ENCODE results near the gene C2CD3.
A peak's percentile ranks its signal among the peaks of the same experiment; 100 is the strongest.

The C2CD3 gene

GRCh38 chr11:73974604-73975478 lies 196.0 kb downstream of the C2CD3 start:
- H3K36me3 Mint-ChIP-seq (ENCODE audit: insufficient read depth) = peaks cover 99% of the 10 kb centered on the region

GRCh38 chr11:73972620-73973449 lies 198.0 kb downstream of the C2CD3 start:
- H3K36me3 Mint-ChIP-seq (ENCODE audit: insufficient read depth) = peaks cover 99% of the 10 kb centered on the region
- peaks cover 84 to 86% of the 10 kb centered on the region in 2 donors for H3K4me1 Mint-ChIP-seq (ENCODE audit: low read depth in 2 of 2)
- H3K27ac Mint-ChIP-seq = peak overlapping the region; percentile 94 to 98
- H3K9me3 Mint-ChIP-seq = no peaks in the 10 kb centered on the region
- DNase-seq = no peak
- ATAC-seq (replicated peaks) = no peak
- peak overlapping the region; percentile 56 to 92 for H3K4me3 Mint-ChIP-seq
- H3K27me3 Mint-ChIP-seq = no peaks in the 10 kb centered on the region

More at GRCh38 chr11:73974604-73975478, 196.0 kb downstream of the C2CD3 start:
- Mint-ChIP-seq H3K27ac (peak overlapping the region; percentile 84 to 98), H3K4me3 (peak overlapping the region; percentile 56 to 92), H3K9me3 (no peaks in the 10 kb centered on the region), H3K4me1 (ENCODE audit: low read depth in 2 of 2) (peaks cover 80 to 88% of the 10 kb centered on the region in 2 donors), H3K27me3 (no peaks in the 10 kb centered on the region)
- DNase-seq (no peak), ATAC-seq (replicated peaks) (no peak)

- DNase-seq (no peak), ATAC-seq (replicated peaks) (no peak)
- no peaks in the 10 kb centered on the region for H3K27me3 Mint-ChIP-seq
- no peaks in the 10 kb centered on the region for H3K9me3 Mint-ChIP-seq
- H3K27ac Mint-ChIP-seq = peak overlapping the region; percentile 94 to 98
- peak overlapping the region; percentile 12 to 92 for H3K4me3 Mint-ChIP-seq
- peaks cover 79 to 81% of the 10 kb centered on the region in 2 donors for H3K4me1 Mint-ChIP-seq (ENCODE audit: low read depth in 2 of 2)
- peaks cover 96% of the 10 kb centered on the region for H3K36me3 Mint-ChIP-seq (ENCODE audit: insufficient read depth)
Observed at GRCh38 chr11:73972187-73972586, 198.6 kb downstream of the C2CD3 start.

- H3K9me3 Mint-ChIP-seq = no peaks in the 10 kb centered on the region
- peak overlapping the region; percentile 8 to 92 for H3K4me3 Mint-ChIP-seq
- no peak for ATAC-seq (replicated peaks)
- peaks cover 86% of the 10 kb centered on the region for H3K36me3 Mint-ChIP-seq (ENCODE audit: insufficient read depth)
- peaks cover 70 to 74% of the 10 kb centered on the region in 2 donors for H3K4me1 Mint-ChIP-seq (ENCODE audit: low read depth in 2 of 2)
- peak overlapping the region; percentile 94 to 98 for H3K27ac Mint-ChIP-seq
- DNase-seq = no peak
- no peaks in the 10 kb centered on the region for H3K27me3 Mint-ChIP-seq
Observed at GRCh38 chr11:73971175-73971719, 199.6 kb downstream of the C2CD3 start.

- DNase-seq (peak; percentile 55 to 61 (median 56)), ATAC-seq (replicated peaks) (peak; percentile 61)
- peak overlapping the region; percentile 94 to 98 for H3K27ac Mint-ChIP-seq
- peaks cover 76% of the 10 kb centered on the region for H3K36me3 Mint-ChIP-seq (ENCODE audit: insufficient read depth)
- H3K9me3 Mint-ChIP-seq = no peaks in the 10 kb centered on the region
- H3K27me3 Mint-ChIP-seq = no peaks in the 10 kb centered on the region
- H3K4me3 Mint-ChIP-seq = peak overlapping the region; percentile 47 to 92
- peaks cover 63 to 65% of the 10 kb centered on the region in 2 donors for H3K4me1 Mint-ChIP-seq (ENCODE audit: low read depth in 2 of 2)
Observed at GRCh38 chr11:73969991-73970800, 200.6 kb downstream of the C2CD3 start.

- H3K27ac Mint-ChIP-seq = peak overlapping the region; percentile 94 to 98
- ATAC-seq (replicated peaks) (no peak), DNase-seq (no peak)
- H3K4me1 Mint-ChIP-seq (ENCODE audit: low read depth in 2 of 2) = peaks cover 57 to 65% of the 10 kb centered on the region in 2 donors
- H3K36me3 Mint-ChIP-seq (ENCODE audit: insufficient read depth) = peaks cover 65% of the 10 kb centered on the region
- peak overlapping the region; percentile 47 to 92 for H3K4me3 Mint-ChIP-seq
- no peaks in the 10 kb centered on the region for H3K27me3 Mint-ChIP-seq
- no peaks in the 10 kb centered on the region for H3K9me3 Mint-ChIP-seq
Observed at GRCh38 chr11:73969091-73969490, 201.7 kb downstream of the C2CD3 start.

- no peaks in the 10 kb centered on the region for H3K9me3 Mint-ChIP-seq
- no peak for DNase-seq
- H3K4me1 Mint-ChIP-seq (ENCODE audit: low read depth in 2 of 2) = peaks cover 55 to 63% of the 10 kb centered on the region in 2 donors
- peak overlapping the region; percentile 94 to 98 for H3K27ac Mint-ChIP-seq
- no peaks in the 10 kb centered on the region for H3K27me3 Mint-ChIP-seq
- peak overlapping the region; percentile 47 to 92 for H3K4me3 Mint-ChIP-seq
- ATAC-seq (replicated peaks) = no peak
- H3K36me3 Mint-ChIP-seq (ENCODE audit: insufficient read depth) = peaks cover 58% of the 10 kb centered on the region
Observed at GRCh38 chr11:73968356-73968966, 202.3 kb downstream of the C2CD3 start.

GRCh38 chr11:73965764-73966121 lies 205.1 kb downstream of the C2CD3 start:
- no peak overlapping the region for H3K4me3 Mint-ChIP-seq
- peaks cover 32% of the 10 kb centered on the region for H3K36me3 Mint-ChIP-seq (ENCODE audit: insufficient read depth)
- no peaks in the 10 kb centered on the region for H3K27me3 Mint-ChIP-seq
- peak overlapping the region; percentile 26 to 54 for H3K27ac Mint-ChIP-seq
- no peaks in the 10 kb centered on the region for H3K9me3 Mint-ChIP-seq
- no peak for DNase-seq
- ATAC-seq (replicated peaks) = no peak
- peaks cover 32 to 40% of the 10 kb centered on the region in 2 donors for H3K4me1 Mint-ChIP-seq (ENCODE audit: low read depth in 2 of 2)

- Mint-ChIP-seq H3K9me3 (no peaks in the 10 kb centered on the region), H3K27ac (peak overlapping the region; percentile 26 to 67), H3K4me1 (ENCODE audit: low read depth in 2 of 2) (peaks cover 29 to 38% of the 10 kb centered on the region in 2 donors), H3K36me3 (ENCODE audit: insufficient read depth) (peaks cover 27% of the 10 kb centered on the region), H3K4me3 (peak overlapping the region in 1 of 2 donors; percentile 67), H3K27me3 (no peaks in the 10 kb centered on the region)
- DNase-seq (no peak), ATAC-seq (replicated peaks) (no peak)
Observed at GRCh38 chr11:73965076-73965763, 205.6 kb downstream of the C2CD3 start.

- peak overlapping the region; percentile 67 to 87 for H3K27ac Mint-ChIP-seq
- no peaks in the 10 kb centered on the region for H3K9me3 Mint-ChIP-seq
- H3K4me3 Mint-ChIP-seq = peak overlapping the region in 1 of 2 donors; percentile 67
- DNase-seq (no peak), ATAC-seq (replicated peaks) (no peak)
- peaks cover 16 to 24% of the 10 kb centered on the region in 2 donors for H3K4me1 Mint-ChIP-seq (ENCODE audit: low read depth in 2 of 2)
- peaks cover 0 to under 1% of the 10 kb centered on the region in 2 donors for H3K27me3 Mint-ChIP-seq
- peaks cover 14% of the 10 kb centered on the region for H3K36me3 Mint-ChIP-seq (ENCODE audit: insufficient read depth)
Observed at GRCh38 chr11:73963861-73964260, 206.9 kb downstream of the C2CD3 start.

All from effector memory CD8-positive, alpha-beta T cell (primary cell).